SK-N-SH (cell line): ENCODE data around the gene RGR. TPM values are rescaled to one million over a fixed set of nuclear protein-coding genes. Genes with fewer than 3 reads are reported as not detected.

Experiments used
- CTCF ChIA-PET: fragments of 300-600, 350-600 bp; formaldehyde crosslinking; extraction: SDS; loops from one replicate; lab custom pipeline; 2021; lab: Yijun Ruan, JAX
- POLR2A ChIA-PET: fragments of 350-600 bp; sonication (Branson Sonifier 250); formaldehyde crosslinking; extraction: SDS; loops from one replicate; lab custom pipeline; 2020; ENCODE audit warnings: antibody characterized with exemption, inconsistent platforms; lab: Yijun Ruan, JAX
- DNase-seq: peaks from one replicate; pipeline ENCODE4 v3.0.0; 2012
- H2AFZ ChIP-seq: fragments of 200-600 bp; sonication (generic); 2 replicates; pipeline ENCODE4 v1.8.1; 2016; ENCODE audit warnings: antibody characterized with exemption, mild to moderate bottlenecking, low read depth
- H3F3A ChIP-seq: fragments of 200-600 bp; sonication (generic); replicated peaks from 2 replicates; pipeline ENCODE3; 2016; ENCODE audit warnings: antibody characterized with exemption, mild to moderate bottlenecking; ENCODE audit not compliant: insufficient read depth
- H3K27ac ChIP-seq, 2 experiments: fragments of 200-500 bp in 1 of 2; fragments of 200-600 bp in 1 of 2; sonication (Bioruptor generic) in 1 of 2; sonication (generic), shearing (Covaris generic) in 1 of 2; 2 replicates each; pipeline versions ENCODE4 v1.5.1 to v1.6.1; 2014 to 2016; ENCODE audit warnings: low read depth in 2 of 2, inconsistent platforms in 1 of 2, low read length in 1 of 2, mild to moderate bottlenecking in 1 of 2, mixed read lengths in 1 of 2
- H3K27me3 ChIP-seq: fragments of 200-600 bp; sonication (generic), shearing (Covaris generic); 2 replicates; pipeline ENCODE4 v1.6.1; 2016; ENCODE audit warnings: mixed run types; ENCODE audit not compliant: insufficient read depth
- H3K36me3 ChIP-seq, 2 experiments: fragments of 200-500 bp in 1 of 2; fragments of 200-600 bp in 1 of 2; sonication (Bioruptor generic) in 1 of 2; sonication (generic) in 1 of 2; replicated peaks in 1 of 2; 2 replicates each; pipeline versions ENCODE3 to v1.5.1; 2014 to 2016; ENCODE audit warnings: low read length in 1 of 2, mild to moderate bottlenecking in 1 of 2; ENCODE audit not compliant: insufficient read depth in 2 of 2, control insufficient read depth in 1 of 2
- H3K4me1 ChIP-seq, 2 experiments: fragments of 200-500 bp in 1 of 2; fragments of 200-600 bp in 1 of 2; sonication (Bioruptor generic) in 1 of 2; sonication (generic), shearing (Covaris generic) in 1 of 2; 2 replicates each; pipeline versions ENCODE4 v1.5.1 to v1.6.1; 2014 to 2016; ENCODE audit warnings: low read depth in 1 of 2, low read length in 1 of 2, mixed run types in 1 of 2; ENCODE audit not compliant: insufficient read depth in 2 of 2, control insufficient read depth in 1 of 2
- H3K4me2 ChIP-seq: fragments of 200-600 bp; sonication (generic), shearing (Covaris generic); 2 replicates; pipeline ENCODE4 v1.6.1; 2017; ENCODE audit warnings: mixed run types
- H3K4me3 ChIP-seq, 2 experiments: fragments of 200-500 bp in 1 of 2; fragments of 200-600 bp in 1 of 2; sonication (Bioruptor generic) in 1 of 2; sonication (generic), shearing (Covaris generic) in 1 of 2; 2 replicates each; pipeline versions ENCODE4 v1.5.1 to v1.8.1; 2014 to 2016; ENCODE audit warnings: low read depth in 2 of 2, inconsistent platforms in 1 of 2, low read length in 1 of 2, mild to moderate bottlenecking in 1 of 2, mixed read lengths in 1 of 2, moderate library complexity in 1 of 2
- H3K79me2 ChIP-seq: fragments of 200-600 bp; sonication (generic); 2 replicates; pipeline ENCODE4 v1.8.1; 2017; ENCODE audit warnings: mild to moderate bottlenecking; ENCODE audit not compliant: insufficient read depth
- H3K9ac ChIP-seq: fragments of 200-600 bp; sonication (generic); 2 replicates; pipeline ENCODE4 v1.6.1; 2017; ENCODE audit warnings: mixed run types
- H3K9me2 ChIP-seq: fragments of 200-600 bp; sonication (generic); 2 replicates; pipeline ENCODE4 v1.6.1; 2017; ENCODE audit warnings: mixed run types
- H3K9me3 ChIP-seq: fragments of 200-600 bp; sonication (generic); 2 replicates; pipeline ENCODE4 v1.6.1; 2017; ENCODE audit warnings: mixed run types, mild to moderate bottlenecking, moderate library complexity
- H4K20me1 ChIP-seq: fragments of 200-600 bp; sonication (generic); 2 replicates; pipeline ENCODE4 v1.6.1; 2017; ENCODE audit warnings: mild to moderate bottlenecking, mixed run types; ENCODE audit not compliant: insufficient read depth
- CHD2 ChIP-seq: fragments of 150-350 bp; IDR thresholded peaks from 2 replicates; pipeline ENCODE4 v1.6.1; 2018; ENCODE audit warnings: low read length; ENCODE audit not compliant: partially characterized antibody
- ELF1 ChIP-seq: IDR thresholded peaks from 2 replicates; pipeline ENCODE4 v1.4.0; 2012
- EP300 ChIP-seq, 2 experiments: IDR thresholded peaks; 2 replicates each; pipeline versions ENCODE4 v1.4.0 to v1.6.1; 2012; ENCODE audit warnings: borderline replicate concordance in 1 of 2, low read depth in 1 of 2, low read length in 1 of 2
- FOSL2 ChIP-seq: IDR thresholded peaks from 2 replicates; pipeline ENCODE4 v1.4.0; 2012; ENCODE audit warnings: low read depth, mild to moderate bottlenecking, moderate library complexity, borderline replicate concordance
- FOXJ3 ChIP-seq: sonication (generic); formaldehyde crosslinking; IDR thresholded peaks from 2 replicates; pipeline ENCODE4 v1.5.1; 2020; ENCODE audit warnings: mild to moderate bottlenecking, missing genetic modification reagents
- FOXM1 ChIP-seq: IDR thresholded peaks from 2 replicates; pipeline ENCODE4 v1.4.0; 2012; ENCODE audit warnings: low read depth, mild to moderate bottlenecking
- GABPA ChIP-seq: IDR thresholded peaks from 2 replicates; pipeline ENCODE4 v1.4.0; 2012; ENCODE audit warnings: low read depth, mild to moderate bottlenecking
- GATA2 ChIP-seq: sonication (generic); formaldehyde crosslinking; IDR thresholded peaks from 2 replicates; pipeline ENCODE4 v1.5.0; 2020; ENCODE audit warnings: mild to moderate bottlenecking, missing genetic modification reagents
- IRF3 ChIP-seq: fragments of 150-350 bp; IDR thresholded peaks from 2 replicates; pipeline ENCODE4 v1.6.1; 2016; ENCODE audit warnings: mild to moderate bottlenecking, low read depth, low read length
- MEF2A ChIP-seq: IDR thresholded peaks from 2 replicates; pipeline ENCODE4 v1.4.0; 2012; ENCODE audit warnings: low read depth, borderline replicate concordance
- NFIC ChIP-seq: IDR thresholded peaks from 2 replicates; pipeline ENCODE4 v1.4.0; 2012; ENCODE audit warnings: borderline replicate concordance
- NRF1 ChIP-seq: IDR thresholded peaks from 2 replicates; pipeline ENCODE4 v1.6.1; 2012; ENCODE audit warnings: low read depth, mild to moderate bottlenecking, low read length
- PBX3 ChIP-seq: IDR thresholded peaks from 2 replicates; pipeline ENCODE4; 2012
- RFX5 ChIP-seq: IDR thresholded peaks from 2 replicates; pipeline ENCODE4 v1.6.1; 2012; ENCODE audit warnings: mild to moderate bottlenecking, improper control_type of control experiment, low read length
- SIN3A ChIP-seq: IDR thresholded peaks from 2 replicates; pipeline ENCODE4 v1.6.1; 2012; ENCODE audit warnings: low read depth, mild to moderate bottlenecking, low read length, moderate library complexity, borderline replicate concordance
- TAF1 ChIP-seq: IDR thresholded peaks from 2 replicates; pipeline ENCODE4 v1.6.1; 2012; ENCODE audit warnings: low read depth, mild to moderate bottlenecking, low read length, moderate library complexity, borderline replicate concordance
- TCF12 ChIP-seq: IDR thresholded peaks from 2 replicates; pipeline ENCODE4 v1.4.0; 2012
- TEAD4 ChIP-seq: IDR thresholded peaks from 2 replicates; pipeline ENCODE4 v1.4.0; 2012; ENCODE audit warnings: mild to moderate bottlenecking, borderline replicate concordance; ENCODE audit not compliant: insufficient read depth
- USF1 ChIP-seq: IDR thresholded peaks from 2 replicates; pipeline ENCODE4 v1.4.0; 2012; ENCODE audit warnings: low read depth, borderline replicate concordance
- USF2 ChIP-seq: fragments of 150-350 bp; IDR thresholded peaks from 2 replicates; pipeline ENCODE4 v1.6.1; 2017; ENCODE audit warnings: antibody characterized with exemption, low read length, low read depth, borderline replicate concordance
- ZBTB33 ChIP-seq: IDR thresholded peaks from 2 replicates; pipeline ENCODE4 v1.4.0; 2012; ENCODE audit warnings: low read depth, borderline replicate concordance
- WGBS: methylation state at CpG from one replicate; pipeline ENCODE4 v1.1.6; 2017; ENCODE audit warnings: low lambda C conversion rate; 5-methylcytosine and 5-hydroxymethylcytosine counted together
- polyA plus RNA-seq, 3 experiments: library from polyadenylated mRNA; depleted of rRNA; stranded (reverse); fragments of >200 nt; gene quantifications; 2 replicates each; pipeline ENCODE4 v1.2.3, GENCODE V29; 2012

The RGR gene
- polyA plus RNA-seq, 1 of the 3 experiments (the other 2 are of a cell fraction) = not detected

- H3K4me3 ChIP-seq = no peak overlapping the region
Observed at GRCh38 chr10:84226616-84227015, 18.2 kb upstream of the RGR start.

GRCh38 chr10:84227810-84228209, 17.0 kb upstream of the RGR start:
- Histone ChIP-seq H2AFZ (no peak overlapping the region), H3F3A (no peaks in the 10 kb centered on the region), H3K4me2 (no peak overlapping the region), H3K79me2 (no peaks in the 10 kb centered on the region), H3K27me3 (no peaks in the 10 kb centered on the region), H3K9me3 (no peaks in the 10 kb centered on the region), H4K20me1 (no peaks in the 10 kb centered on the region), H3K9me2 (no peaks in the 10 kb centered on the region), H3K36me3 (no peaks in the 10 kb centered on the region), H3K4me3 (no peak overlapping the region), H3K9ac (no peak overlapping the region), H3K4me1 (no peaks in the 10 kb centered on the region; a peak in 1 of 4 replicates), H3K27ac (no peak overlapping the region)
- ChIA-PET POLR2A (no interaction called here), CTCF (interaction anchor here (1.2 to 1.6 kb wide), 2 partner anchors 23 to 79 kb away, joined by 4 read pairs; no protein-coding TSS in a partner anchor)
- DNase-seq = no peak
- 5% methylated on average over 2 of the region's 4 CpGs for WGBS
- TF ChIP-seq IRF3 = no peak
- TF ChIP-seq RFX5 = no peak
- no peak for TF ChIP-seq FOSL2
- TF ChIP-seq EP300 (IDR thresholded peaks at IDR 0.05; ENCODE audit: borderline replicate concordance in 1 of 2, low read depth in 1 of 2, low read length in 1 of 2) = no peak
- no peak for TF ChIP-seq NFIC
- no peak for TF ChIP-seq TAF1
- TF ChIP-seq TEAD4 = no peak
- TF ChIP-seq PBX3 = no peak
- no peak for TF ChIP-seq CHD2
- no peak for TF ChIP-seq FOXJ3
- TF ChIP-seq GABPA = no peak
- no peak for TF ChIP-seq NRF1
- TF ChIP-seq USF2 = no peak
- no peak for TF ChIP-seq SIN3A
- no peak for TF ChIP-seq USF1
- TF ChIP-seq MEF2A = no peak
- TF ChIP-seq GATA2 (CRISPR knock-in tag) = no peak

More at GRCh38 chr10:84226616-84227015, 18.2 kb upstream of the RGR start:
- ChIA-PET POLR2A (no interaction called here), CTCF (interaction anchor here (1.2 kb wide), 1 partner anchor 22 kb away, joined by 4 read pairs; no protein-coding TSS in a partner anchor)
- Histone ChIP-seq H3K27me3 (no peaks in the 10 kb centered on the region), H3K4me1 (no peaks in the 10 kb centered on the region; a peak in 1 of 4 replicates), H3K79me2 (no peaks in the 10 kb centered on the region), H2AFZ (no peak overlapping the region), H3F3A (no peaks in the 10 kb centered on the region), H4K20me1 (no peaks in the 10 kb centered on the region), H3K4me2 (no peak overlapping the region), H3K27ac (no peak overlapping the region), H3K9me3 (no peaks in the 10 kb centered on the region), H3K9ac (no peak overlapping the region), H3K9me2 (no peaks in the 10 kb centered on the region), H3K36me3 (no peaks in the 10 kb centered on the region)
- 20% methylated on average over 3 of the region's 3 CpGs for WGBS
- no peak for DNase-seq
- no peak for TF ChIP-seq GATA2 (CRISPR knock-in tag)
- no peak for TF ChIP-seq FOXM1
- TF ChIP-seq ZBTB33 = no peak
- TF ChIP-seq TCF12 = no peak
- TF ChIP-seq FOSL2 = no peak
- no peak for TF ChIP-seq NRF1
- TF ChIP-seq FOXJ3 = no peak
- TF ChIP-seq ELF1 = no peak
